AG04450 (cell line): ENCODE data around the gene CSNK1D. TPM values are rescaled to one million over a fixed set of nuclear protein-coding genes. Genes with fewer than 3 reads are reported as not detected.

Source experiments
- CTCF ChIA-PET: fragments of 300-600, 350-600 bp; formaldehyde crosslinking; extraction: SDS; loops from one replicate; lab custom pipeline; 2022; ENCODE audit warnings: antibody characterized with exemption, inconsistent platforms; lab: Charles Lee
- POLR2A ChIA-PET: fragments of 350-600 bp; formaldehyde crosslinking; extraction: SDS; loops from one replicate; lab custom pipeline; 2021; ENCODE audit warnings: antibody characterized with exemption, inconsistent platforms; lab: Yijun Ruan, JAX
- DNase-seq: peaks from one replicate; pipeline ENCODE4 v3.0.0-alpha.2; 2011; ENCODE audit warnings: low read depth, low spot score
- H3K27ac ChIP-seq: one replicate; pipeline ENCODE4 v1.5.1; 2012; ENCODE audit warnings: low read depth, low read length, control low read depth
- H3K27me3 ChIP-seq: one replicate; pipeline ENCODE4 v1.6.0; 2012; ENCODE audit warnings: low read length; ENCODE audit not compliant: control insufficient read depth, insufficient read depth
- H3K4me3 ChIP-seq: 2 replicates; pipeline ENCODE4 v1.5.1; 2011; ENCODE audit warnings: mild to moderate bottlenecking, low read depth, low read length, control low read depth
- H3K9me3 ChIP-seq: 2 replicates; pipeline ENCODE4 v1.5.1; 2012; ENCODE audit warnings: low read length; ENCODE audit not compliant: control insufficient read depth, insufficient read depth
- CTCF ChIP-seq: IDR thresholded peaks from 2 replicates; pipeline ENCODE4 v1.5.1; 2011; ENCODE audit warnings: low read depth, low read length, control low read depth, inconsistent platforms
- polyA plus RNA-seq: library from polyadenylated mRNA; depleted of rRNA; stranded (reverse); fragments of >200 nt; gene quantifications from 2 replicates; pipeline ENCODE4 v1.2.3, GENCODE V29; 2011

The CSNK1D gene
- polyA plus RNA-seq, 1 experiment: 74.4 TPM

- no peaks in the 10 kb centered on the region; the same call in 1 of the 2 replicates for H3K9me3 ChIP-seq
- no peaks in the 10 kb centered on the region for H3K27me3 ChIP-seq
- ChIA-PET POLR2A (interaction anchor here (0.6 to 1.0 kb wide), 4 partner anchors 12 to 309 kb away, joined by 3 to 4 read pairs (median 3); no protein-coding TSS in a partner anchor), CTCF (interaction anchor here (0.6 kb wide), 1 partner anchor 12 kb away, joined by 3 read pairs; no protein-coding TSS in a partner anchor)
- peak; percentile 42 for TF ChIP-seq CTCF
- peak overlapping the region; percentile 76 for H3K4me3 ChIP-seq
- DNase-seq: no peak
- peak overlapping the region; percentile 39 for H3K27ac ChIP-seq
Measured at GRCh38 chr17:82230609-82231311, 42.7 kb downstream of the CSNK1D start.

GRCh38 chr17:82229698-82230608, 43.5 kb downstream of the CSNK1D start:
- DNase-seq: no peak
- TF ChIP-seq CTCF: no peak
- Histone ChIP-seq H3K9me3 (no peaks in the 10 kb centered on the region; the same call in 1 of the 2 replicates), H3K27ac (peak overlapping the region; percentile 39), H3K4me3 (peak overlapping the region; percentile 76), H3K27me3 (no peaks in the 10 kb centered on the region)
- CTCF ChIA-PET: interaction anchor here (0.6 to 1.2 kb wide), 2 partner anchors 12 to 24 kb away, joined by 3 to 6 read pairs; no protein-coding TSS in a partner anchor
- POLR2A ChIA-PET: interaction anchor here (0.6 to 1.7 kb wide), 6 partner anchors 17 to 310 kb away, joined by 3 to 16 read pairs (median 5); partner anchors contain the start of genes CCDC57, DCXR and SECTM1

GRCh38 chr17:82228842-82229697, 44.4 kb downstream of the CSNK1D start, which contains the start of gene SLC16A3:
Gene SLC16A3 (plus strand): TSS chr17:82229042. CDS start chr17:82236009, 6,967 bp downstream.
- H3K27me3 ChIP-seq: no peaks in the 10 kb centered on the region
- POLR2A ChIA-PET: interaction anchor here (0.6 to 1.7 kb wide), 7 partner anchors 14 to 191 kb away, joined by 3 to 16 read pairs (median 5); partner anchors contain the start of genes CCDC57, DCXR and SECTM1
- no peak for DNase-seq
- H3K27ac ChIP-seq: peak within 1 kb of the TSS; percentile 39
- peak within 1 kb of the TSS; percentile 76 for H3K4me3 ChIP-seq
- TF ChIP-seq CTCF: no peak
- H3K9me3 ChIP-seq: no peaks in the 10 kb centered on the region; the same call in 1 of the 2 replicates
- CTCF ChIA-PET: interaction anchor here (1.2 kb wide), 1 partner anchor 23 kb away, joined by 6 read pairs; no protein-coding TSS in a partner anchor

GRCh38 chr17:82228278-82228841, 45.1 kb downstream of the CSNK1D start:
- Histone ChIP-seq H3K27me3 (no peaks in the 10 kb centered on the region), H3K9me3 (no peaks in the 10 kb centered on the region; the same call in 1 of the 2 replicates), H3K4me3 (peak overlapping the region; percentile 76), H3K27ac (peak overlapping the region; percentile 39)
- POLR2A ChIA-PET: interaction anchor here (0.6 to 1.7 kb wide), 5 partner anchors 15 to 105 kb away, joined by 3 to 16 read pairs (median 5); partner anchors contain the start of genes CCDC57 and SECTM1
- CTCF ChIA-PET: interaction anchor here (1.2 kb wide), 1 partner anchor 22 kb away, joined by 6 read pairs; no protein-coding TSS in a partner anchor
- DNase-seq: no peak
- TF ChIP-seq CTCF: no peak
